Activated CD4-positive, alpha-beta T cell treated with anti-CD3 and anti-CD28 coated beads, Interleukin-2, amount 10 ng/mL, durations not matched to agents 7 days and 5 days (primary cell): ENCODE measurements around the gene SRRM4. TPM values are rescaled to one million over a fixed set of nuclear protein-coding genes. Genes with fewer than 3 reads are reported as not detected.

Experiments
- CTCF ChIA-PET: fragments of 350-600 bp; sonication (Branson Sonifier 250); formaldehyde crosslinking; loops from one replicate; lab custom pipeline; 2021; ENCODE audit warnings: antibody characterized with exemption; lab: Charles Lee
- POLR2A ChIA-PET: fragments of 350-600 bp; sonication (Branson Sonifier 250); formaldehyde crosslinking; loops from one replicate; lab custom pipeline; 2021; ENCODE audit warnings: antibody characterized with exemption; lab: Charles Lee
- DNase-seq: peaks from one replicate; pipeline ENCODE4 v3.0.0-alpha.2; 2020
- H3K27ac Mint-ChIP-seq: one replicate; pipeline ENCODE4 v1.8.0; 2021; ENCODE audit warnings: mild to moderate bottlenecking, moderate library complexity, mixed read lengths
- H3K27me3 Mint-ChIP-seq: one replicate; pipeline ENCODE4 v1.8.0; 2021; ENCODE audit warnings: mixed read lengths
- H3K36me3 Mint-ChIP-seq: one replicate; pipeline ENCODE4 v1.8.0; 2021; ENCODE audit warnings: low read depth, mixed read lengths
- H3K4me1 Mint-ChIP-seq: one replicate; pipeline ENCODE4 v1.8.0; 2021; ENCODE audit warnings: mixed read lengths
- H3K4me3 Mint-ChIP-seq: one replicate; pipeline ENCODE4 v1.8.0; 2021; ENCODE audit warnings: mild to moderate bottlenecking, moderate library complexity, mixed read lengths
- H3K9me3 Mint-ChIP-seq: one replicate; pipeline ENCODE4 v1.8.0; 2021; ENCODE audit warnings: mixed read lengths
- total RNA-seq, 2 experiments: library from RNA; stranded (reverse); gene quantifications; one replicate each; pipeline ENCODE4 v1.2.3, GENCODE V29; 2021

The SRRM4 gene
- total RNA-seq, 2 experiments from 2014 or later: not detected

DNA sequence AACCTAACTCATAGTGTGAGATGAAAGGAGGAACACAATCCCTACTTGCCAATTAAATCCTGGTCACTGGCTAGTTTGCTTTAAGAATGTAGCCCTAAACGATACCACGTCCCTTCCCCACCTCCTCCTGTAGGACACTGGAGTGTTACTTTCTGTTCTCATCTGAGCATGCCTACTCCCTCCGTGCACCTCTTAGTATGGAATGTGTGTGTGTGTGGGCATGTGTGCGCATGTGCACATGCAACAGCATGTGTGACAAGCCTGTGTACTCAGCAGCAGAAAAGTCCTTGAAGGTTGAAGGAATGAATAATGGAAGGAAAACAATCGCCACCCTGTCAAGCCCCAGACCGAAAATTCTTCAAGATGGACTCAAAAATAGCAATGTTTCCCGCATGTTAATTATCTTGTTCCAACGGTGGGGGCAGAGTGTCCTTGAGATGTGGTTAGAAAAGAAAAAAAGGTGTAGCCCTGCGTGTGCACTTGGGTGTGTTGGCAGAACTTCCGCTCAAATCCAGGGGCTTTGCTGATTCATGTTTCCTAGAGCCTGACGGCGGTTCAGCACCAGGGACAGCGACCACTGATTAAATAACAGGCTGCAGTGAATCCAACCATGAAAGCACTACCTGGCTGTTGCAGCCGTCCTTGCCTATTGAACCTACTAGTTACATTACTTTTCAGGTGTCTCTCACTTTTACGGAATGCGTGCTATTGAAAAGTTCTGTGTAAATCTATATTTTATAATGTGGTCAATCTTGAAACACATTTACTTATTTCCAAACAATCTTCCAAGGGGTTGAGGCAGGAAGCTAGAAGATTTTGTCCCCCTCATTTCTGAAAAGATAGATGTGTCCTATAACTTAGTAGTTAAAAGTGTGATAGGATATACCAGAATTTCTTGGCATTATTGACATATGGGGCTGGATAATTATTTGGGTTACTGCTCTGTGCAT is 79.8 kb downstream of the SRRM4 start:
- H3K4me3 Mint-ChIP-seq: no peak overlapping the region
- no peak overlapping the region for H3K27ac Mint-ChIP-seq
- DNase-seq: peak; percentile 54
- H3K9me3 Mint-ChIP-seq: peaks cover 7% of the 10 kb centered on the region
- CTCF ChIA-PET: no interaction called here
- no peaks in the 10 kb centered on the region for H3K4me1 Mint-ChIP-seq
- H3K36me3 Mint-ChIP-seq: no peaks in the 10 kb centered on the region
- POLR2A ChIA-PET: no interaction called here
- no peaks in the 10 kb centered on the region for H3K27me3 Mint-ChIP-seq

DNA sequence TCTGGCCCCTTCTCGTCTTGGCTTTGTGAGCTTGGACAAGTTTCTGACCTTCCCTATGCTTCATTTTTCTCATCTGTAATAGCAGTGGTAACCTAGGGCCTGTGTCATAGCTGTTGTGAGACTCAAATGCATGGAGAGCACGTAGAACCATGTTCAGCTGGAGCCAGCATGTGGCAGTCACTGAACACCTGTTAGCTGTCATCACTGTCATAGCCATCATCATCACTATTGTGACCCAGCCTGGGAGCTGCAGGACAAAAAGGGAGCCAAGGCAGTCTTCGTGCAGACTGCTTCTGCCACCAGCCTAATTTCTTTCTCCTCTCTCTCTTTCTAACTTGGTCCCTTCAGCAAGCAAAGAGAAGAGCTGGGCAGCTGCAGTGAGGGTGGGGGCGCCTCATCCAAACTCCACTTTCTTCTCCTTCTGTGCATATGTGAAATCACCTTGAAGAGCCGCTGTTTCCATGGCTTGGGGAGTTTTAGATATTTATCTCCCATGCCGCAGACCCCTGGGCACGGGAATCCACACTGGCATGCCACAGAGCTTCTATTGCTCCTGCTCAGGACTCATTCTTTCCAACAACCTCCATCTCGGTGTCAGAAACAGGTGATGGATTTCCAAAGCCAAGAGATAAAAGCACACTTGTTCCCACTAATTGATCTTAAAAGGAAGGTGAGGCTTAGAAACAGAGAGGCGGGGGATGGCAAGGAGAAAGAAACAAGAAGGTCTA is 87.0 kb downstream of the SRRM4 start:
- CTCF ChIA-PET: no interaction called here
- H3K27ac Mint-ChIP-seq: no peak overlapping the region
- no peaks in the 10 kb centered on the region for H3K4me1 Mint-ChIP-seq
- no peaks in the 10 kb centered on the region for H3K27me3 Mint-ChIP-seq
- no peaks in the 10 kb centered on the region for H3K36me3 Mint-ChIP-seq
- POLR2A ChIA-PET: no interaction called here
- DNase-seq: no peak
- H3K9me3 Mint-ChIP-seq: no peaks in the 10 kb centered on the region
- no peak overlapping the region for H3K4me3 Mint-ChIP-seq

DNA sequence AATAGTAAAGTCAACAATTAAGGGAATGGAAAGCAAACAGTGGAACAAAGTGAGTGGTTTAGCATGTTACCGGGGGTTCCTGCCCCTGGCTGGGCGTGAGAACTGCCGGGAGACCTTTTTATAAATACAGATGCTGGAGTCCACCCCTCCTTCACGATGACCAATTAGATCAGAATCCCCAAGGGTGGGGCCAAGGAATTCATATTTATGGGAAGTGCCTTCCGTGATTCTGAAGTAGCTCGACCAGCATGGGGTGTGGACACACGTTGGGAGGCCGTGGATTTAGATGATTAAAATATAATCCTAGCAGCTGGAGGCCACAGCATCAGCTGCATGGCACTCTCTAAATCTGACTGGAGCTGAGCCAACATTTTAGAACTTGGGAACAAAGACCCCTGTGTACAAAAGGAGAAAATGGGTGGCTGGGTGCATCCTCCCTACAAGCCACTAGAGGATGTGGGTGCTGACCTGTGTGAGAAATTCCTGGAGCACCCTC is 87.9 kb downstream of the SRRM4 start:
- POLR2A ChIA-PET: no interaction called here
- no peak overlapping the region for H3K27ac Mint-ChIP-seq
- CTCF ChIA-PET: no interaction called here
- H3K4me3 Mint-ChIP-seq: no peak overlapping the region
- DNase-seq: no peak
- no peaks in the 10 kb centered on the region for H3K36me3 Mint-ChIP-seq
- H3K4me1 Mint-ChIP-seq: no peaks in the 10 kb centered on the region
- H3K27me3 Mint-ChIP-seq: no peaks in the 10 kb centered on the region
- H3K9me3 Mint-ChIP-seq: no peaks in the 10 kb centered on the region

DNA sequence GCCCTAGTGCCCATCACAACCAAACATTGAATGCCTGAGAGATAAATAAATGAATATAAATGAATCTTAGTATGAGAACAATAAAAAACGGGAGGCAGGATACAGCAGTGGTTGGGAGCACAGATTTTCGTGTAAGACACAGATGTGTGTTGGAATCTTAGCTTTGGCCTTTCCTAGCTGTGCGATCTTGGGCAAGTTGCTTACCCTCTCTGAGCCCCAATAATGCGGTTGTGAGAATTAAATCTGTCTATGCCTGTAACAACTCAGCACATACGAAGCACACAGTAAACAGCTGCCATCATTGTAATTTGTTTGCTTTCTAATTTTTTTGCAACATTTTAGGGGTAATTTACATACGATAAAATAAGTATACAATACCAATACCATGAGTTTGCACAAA is 89.8 kb downstream of the SRRM4 start:
- Mint-ChIP-seq H3K27ac (no peak overlapping the region), H3K27me3 (no peaks in the 10 kb centered on the region), H3K4me1 (no peaks in the 10 kb centered on the region), H3K4me3 (no peak overlapping the region), H3K36me3 (no peaks in the 10 kb centered on the region), H3K9me3 (no peaks in the 10 kb centered on the region)
- DNase-seq: no peak
- ChIA-PET POLR2A (no interaction called here), CTCF (no interaction called here)

DNA sequence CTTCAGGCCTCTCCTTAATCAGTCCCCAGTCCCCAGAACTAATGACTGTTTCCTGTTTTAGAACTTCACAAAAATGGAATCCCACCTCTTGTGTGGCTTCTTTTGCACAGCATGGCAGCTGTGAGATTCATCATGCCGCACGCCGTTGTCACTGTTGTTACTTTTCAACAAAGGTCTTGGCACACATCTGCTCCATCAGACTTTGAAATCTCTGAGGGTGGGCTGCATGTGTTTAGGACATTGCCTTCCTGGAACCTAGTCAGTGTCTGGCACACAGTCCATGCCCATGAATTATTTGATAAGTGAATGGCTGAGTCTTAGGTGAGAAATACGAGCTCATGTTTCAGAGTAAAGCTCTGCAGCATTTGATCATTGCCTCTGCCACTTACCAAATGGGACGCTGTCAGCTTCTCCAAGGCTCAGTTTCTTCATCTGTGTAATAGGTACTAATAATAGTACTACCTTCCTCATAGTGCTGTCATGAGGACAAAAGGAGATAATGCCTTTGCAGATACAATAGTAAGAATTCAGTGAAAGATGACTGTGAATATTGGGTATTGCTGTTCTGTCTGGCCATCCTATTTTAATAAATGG is 90.4 kb downstream of the SRRM4 start:
- CTCF ChIA-PET: no interaction called here
- H3K36me3 Mint-ChIP-seq: no peaks in the 10 kb centered on the region
- H3K4me3 Mint-ChIP-seq: no peak overlapping the region
- H3K9me3 Mint-ChIP-seq: no peaks in the 10 kb centered on the region
- DNase-seq: no peak
- POLR2A ChIA-PET: no interaction called here
- H3K27me3 Mint-ChIP-seq: no peaks in the 10 kb centered on the region
- no peak overlapping the region for H3K27ac Mint-ChIP-seq
- H3K4me1 Mint-ChIP-seq: no peaks in the 10 kb centered on the region

DNA sequence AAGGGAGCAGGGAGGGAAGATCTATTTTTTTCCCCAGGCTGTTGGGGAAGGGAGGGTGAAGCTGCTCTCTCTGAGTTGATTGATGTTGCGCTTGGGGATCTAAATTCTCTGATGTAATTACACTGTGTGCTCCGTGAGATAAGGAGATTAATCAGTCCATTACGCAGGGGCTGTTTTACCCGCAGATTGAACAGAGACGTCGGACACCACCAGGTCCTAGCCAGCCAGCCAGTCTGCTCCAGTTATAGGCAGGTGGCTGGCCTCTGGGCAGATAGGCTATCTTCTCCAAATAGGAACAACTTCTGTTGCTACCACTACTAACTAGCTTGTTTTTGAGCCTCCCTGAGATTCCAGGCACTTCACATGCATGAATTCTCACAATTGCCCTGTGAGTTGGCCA is 91.1 kb downstream of the SRRM4 start:
- H3K36me3 Mint-ChIP-seq: no peaks in the 10 kb centered on the region
- H3K9me3 Mint-ChIP-seq: no peaks in the 10 kb centered on the region
- no peak overlapping the region for H3K27ac Mint-ChIP-seq
- H3K27me3 Mint-ChIP-seq: no peaks in the 10 kb centered on the region
- ChIA-PET CTCF (no interaction called here), POLR2A (no interaction called here)
- no peak overlapping the region for H3K4me3 Mint-ChIP-seq
- no peaks in the 10 kb centered on the region for H3K4me1 Mint-ChIP-seq
- no peak for DNase-seq

DNA sequence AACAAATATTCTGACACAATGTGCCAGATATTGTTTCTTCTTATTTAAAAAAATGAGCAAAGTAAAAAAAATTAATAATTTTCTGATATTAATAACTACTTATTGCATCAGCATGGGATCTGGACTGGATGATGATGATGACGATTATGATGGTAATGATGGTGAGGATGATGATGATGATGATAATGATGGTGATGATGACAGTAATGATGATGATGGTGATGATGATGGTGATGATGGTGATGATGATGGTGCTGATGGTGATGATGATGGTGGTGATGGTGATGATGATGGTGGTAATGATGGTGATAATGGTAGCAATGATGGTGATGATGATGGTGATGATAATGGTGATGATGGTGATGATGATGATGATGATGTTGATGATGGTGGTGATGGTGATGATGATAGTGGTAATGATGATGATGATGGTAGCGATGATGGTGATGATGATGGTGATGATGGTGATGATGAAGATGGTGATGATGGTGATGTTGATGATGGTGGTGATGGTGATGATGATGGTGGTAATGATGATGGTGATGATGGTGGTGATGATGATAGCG is 94.0 kb downstream of the SRRM4 start:
- no peaks in the 10 kb centered on the region for H3K36me3 Mint-ChIP-seq
- no peaks in the 10 kb centered on the region for H3K4me1 Mint-ChIP-seq
- no peak for DNase-seq
- H3K4me3 Mint-ChIP-seq: no peak overlapping the region
- CTCF ChIA-PET: no interaction called here
- POLR2A ChIA-PET: no interaction called here
- no peaks in the 10 kb centered on the region for H3K27me3 Mint-ChIP-seq
- no peak overlapping the region for H3K27ac Mint-ChIP-seq
- H3K9me3 Mint-ChIP-seq: no peaks in the 10 kb centered on the region

DNA sequence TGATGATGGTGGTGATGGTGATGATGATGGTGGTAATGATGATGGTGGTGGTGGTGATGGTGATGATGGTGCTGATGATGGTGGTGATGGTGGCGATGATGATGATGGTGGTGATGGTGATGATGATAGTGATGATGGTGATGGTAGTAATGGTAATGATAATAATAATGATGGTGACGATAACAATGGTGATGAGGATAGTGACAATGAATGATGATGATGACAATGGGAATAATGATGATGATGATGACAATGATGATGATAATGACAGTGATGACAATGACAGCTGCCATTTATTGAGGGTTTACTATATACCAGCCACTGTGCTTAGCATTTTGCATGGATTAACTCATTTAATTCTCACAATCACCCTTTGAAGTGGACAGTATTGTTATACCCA is 94.6 kb downstream of the SRRM4 start:
- CTCF ChIA-PET: no interaction called here
- no peaks in the 10 kb centered on the region for H3K4me1 Mint-ChIP-seq
- POLR2A ChIA-PET: no interaction called here
- H3K9me3 Mint-ChIP-seq: no peaks in the 10 kb centered on the region
- H3K27me3 Mint-ChIP-seq: no peaks in the 10 kb centered on the region
- H3K36me3 Mint-ChIP-seq: no peaks in the 10 kb centered on the region
- H3K4me3 Mint-ChIP-seq: no peak overlapping the region
- no peak overlapping the region for H3K27ac Mint-ChIP-seq
- no peak for DNase-seq

DNA sequence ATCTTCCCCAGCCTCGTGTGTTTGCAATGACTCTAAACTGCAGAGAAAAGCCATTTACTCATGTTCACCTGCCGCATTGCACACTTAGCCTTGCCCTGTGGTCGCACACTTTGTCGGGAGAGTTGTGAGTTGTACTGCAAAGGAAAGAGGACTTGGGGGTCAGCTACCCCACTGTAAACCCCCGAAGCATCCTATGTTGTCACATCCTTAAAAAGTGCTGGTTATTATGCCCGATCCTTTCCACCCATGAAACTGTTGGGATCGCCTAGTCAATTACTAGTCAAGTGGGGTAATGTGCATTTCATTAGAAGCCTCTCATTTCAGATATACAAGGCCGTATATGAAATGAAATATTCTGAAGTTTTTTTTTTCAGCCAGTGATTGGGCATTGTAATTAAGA is 98.2 kb downstream of the SRRM4 start:
- POLR2A ChIA-PET: no interaction called here
- Mint-ChIP-seq H3K4me1 (no peaks in the 10 kb centered on the region), H3K27ac (no peak overlapping the region), H3K4me3 (no peak overlapping the region), H3K9me3 (no peaks in the 10 kb centered on the region), H3K27me3 (no peaks in the 10 kb centered on the region), H3K36me3 (no peaks in the 10 kb centered on the region)
- DNase-seq: no peak
- CTCF ChIA-PET: no interaction called here

DNA sequence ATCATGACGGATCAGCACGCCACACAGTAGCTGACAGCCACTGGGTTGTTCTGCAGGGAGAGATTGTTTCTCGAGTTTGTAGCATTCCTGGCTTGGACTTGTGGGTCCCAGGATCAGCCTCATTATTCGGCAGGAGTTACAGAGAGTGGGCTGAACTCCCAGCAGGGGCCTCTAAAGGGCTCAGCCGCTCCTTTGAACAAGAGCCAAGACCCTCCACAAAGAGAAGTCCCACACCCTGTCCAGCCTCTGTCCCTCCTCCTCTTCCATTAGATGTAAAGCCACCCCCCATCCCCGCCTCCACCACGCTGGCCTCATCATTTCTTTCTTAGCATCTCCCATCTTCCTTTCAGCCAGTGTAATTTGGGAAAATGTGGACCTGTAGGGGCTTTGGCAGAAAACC is 100.7 kb downstream of the SRRM4 start:
- CTCF ChIA-PET: no interaction called here
- DNase-seq: no peak
- POLR2A ChIA-PET: no interaction called here
- Mint-ChIP-seq H3K4me3 (no peak overlapping the region), H3K27ac (no peak overlapping the region), H3K9me3 (no peaks in the 10 kb centered on the region), H3K4me1 (no peaks in the 10 kb centered on the region), H3K36me3 (no peaks in the 10 kb centered on the region), H3K27me3 (no peaks in the 10 kb centered on the region)

DNA sequence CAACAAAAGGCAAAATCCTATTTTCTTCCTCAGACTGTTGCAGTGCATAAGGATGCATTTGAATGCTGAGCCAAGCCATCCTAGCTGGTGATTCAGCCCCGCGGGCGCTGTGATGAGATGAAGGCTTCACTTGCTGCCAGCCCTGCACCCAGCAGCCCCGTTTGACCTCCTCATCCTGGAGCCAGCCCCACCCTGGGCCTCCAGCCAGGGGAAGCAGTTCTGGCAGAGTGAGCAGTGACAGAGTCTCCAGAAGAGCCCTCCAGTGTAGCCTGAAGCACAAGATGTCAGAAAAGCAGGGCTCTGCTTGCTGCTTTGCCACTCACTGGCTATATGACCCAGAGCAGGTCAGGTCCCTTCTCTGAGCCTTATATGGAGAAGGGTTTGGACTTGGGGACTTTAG is 101.2 kb downstream of the SRRM4 start:
- no peak for DNase-seq
- POLR2A ChIA-PET: no interaction called here
- no peak overlapping the region for H3K27ac Mint-ChIP-seq
- H3K9me3 Mint-ChIP-seq: no peaks in the 10 kb centered on the region
- no peaks in the 10 kb centered on the region for H3K27me3 Mint-ChIP-seq
- no peaks in the 10 kb centered on the region for H3K4me1 Mint-ChIP-seq
- no peak overlapping the region for H3K4me3 Mint-ChIP-seq
- no peaks in the 10 kb centered on the region for H3K36me3 Mint-ChIP-seq
- CTCF ChIA-PET: no interaction called here

DNA sequence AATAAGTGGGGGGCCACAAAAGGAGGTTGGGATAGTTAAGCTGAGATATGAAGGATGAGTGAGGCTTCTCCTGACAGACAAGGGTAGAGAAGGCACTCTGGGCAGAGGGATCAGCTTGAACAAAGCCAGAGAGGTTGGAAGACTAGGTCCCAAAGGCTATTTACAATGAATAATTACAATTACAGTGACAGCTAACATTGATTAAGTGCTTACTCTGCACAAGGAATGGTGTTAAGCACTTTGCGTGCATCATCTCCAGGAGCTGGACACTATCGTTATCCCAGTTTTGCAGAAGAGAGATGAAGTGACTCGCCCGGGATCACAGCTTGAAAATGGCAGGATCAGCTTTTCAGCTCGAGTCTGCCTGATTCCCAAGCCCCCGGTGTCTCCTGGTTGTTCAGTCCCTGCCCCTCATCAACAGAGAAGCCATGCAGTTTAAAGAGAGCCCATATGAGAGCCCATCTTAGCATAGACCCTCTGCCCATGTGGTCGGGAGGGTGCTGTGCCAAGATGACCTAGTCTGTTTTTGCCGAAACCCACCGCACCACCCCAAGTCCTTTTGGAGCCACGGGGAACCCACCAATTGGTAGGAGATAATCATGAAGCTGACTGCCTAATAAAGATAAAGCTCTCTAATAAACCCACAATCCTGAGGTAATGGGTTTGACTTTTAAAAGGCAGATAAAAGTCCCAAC is 107.5 kb downstream of the SRRM4 start:
- Mint-ChIP-seq H3K4me1 (no peaks in the 10 kb centered on the region), H3K4me3 (no peak overlapping the region), H3K36me3 (no peaks in the 10 kb centered on the region)

More for the DNA sequence above, 107.5 kb downstream of the SRRM4 start:
- POLR2A ChIA-PET: no interaction called here
- no peaks in the 10 kb centered on the region for H3K9me3 Mint-ChIP-seq
- H3K27me3 Mint-ChIP-seq: no peaks in the 10 kb centered on the region
- DNase-seq: no peak
- CTCF ChIA-PET: no interaction called here
- H3K27ac Mint-ChIP-seq: no peak overlapping the region
